Hippocampal formation (tissue), 2 donors: ENCODE data around the gene ZNF410.

ENCODE experiments used
- DNase-seq, 2 donors: peaks; one replicate each; lab custom pipeline; 2025; lab: John Stamatoyannopoulos, UW

The ZNF410 gene

DNA sequence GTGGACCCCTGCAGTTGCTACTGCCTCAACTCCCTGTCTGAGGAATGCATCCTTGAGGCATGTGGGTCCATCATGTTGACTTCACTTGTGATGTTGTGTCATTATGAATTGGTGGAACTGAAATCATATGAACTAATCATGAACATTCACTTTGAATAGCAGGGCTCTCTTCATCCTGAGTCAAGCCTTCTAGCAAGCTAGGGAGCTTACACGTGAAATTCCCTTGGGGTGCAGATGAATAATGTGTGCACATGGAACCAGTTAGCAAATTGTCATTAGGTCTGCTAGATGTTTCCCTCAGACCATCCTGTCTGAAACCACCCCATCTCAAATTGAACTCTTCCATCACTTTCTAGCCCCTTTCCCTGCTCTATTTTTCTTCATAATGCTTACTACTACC lies 67.1 kb downstream of the ZNF410 start:
- no peak for DNase-seq

DNA sequence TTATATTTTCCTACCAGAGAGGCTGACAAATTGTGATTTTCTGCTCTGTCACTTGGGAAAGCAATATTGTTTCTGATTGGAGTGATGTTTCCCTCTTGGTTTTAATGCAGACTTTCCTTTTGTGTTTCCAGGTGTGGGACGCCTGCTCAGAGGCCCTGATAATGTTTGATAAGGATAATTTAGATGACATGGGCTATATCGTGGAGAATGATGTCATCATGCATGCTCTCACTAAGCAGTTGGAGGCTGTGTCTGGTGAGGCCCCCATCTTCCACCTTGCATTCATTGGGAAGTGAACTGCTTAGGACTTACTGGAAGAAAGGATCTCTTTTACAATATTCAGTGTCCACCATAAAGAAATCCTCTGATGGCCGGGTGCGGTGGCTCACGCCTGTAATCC lies 69.0 kb downstream of the ZNF410 start:
- DNase-seq = no peak

DNA sequence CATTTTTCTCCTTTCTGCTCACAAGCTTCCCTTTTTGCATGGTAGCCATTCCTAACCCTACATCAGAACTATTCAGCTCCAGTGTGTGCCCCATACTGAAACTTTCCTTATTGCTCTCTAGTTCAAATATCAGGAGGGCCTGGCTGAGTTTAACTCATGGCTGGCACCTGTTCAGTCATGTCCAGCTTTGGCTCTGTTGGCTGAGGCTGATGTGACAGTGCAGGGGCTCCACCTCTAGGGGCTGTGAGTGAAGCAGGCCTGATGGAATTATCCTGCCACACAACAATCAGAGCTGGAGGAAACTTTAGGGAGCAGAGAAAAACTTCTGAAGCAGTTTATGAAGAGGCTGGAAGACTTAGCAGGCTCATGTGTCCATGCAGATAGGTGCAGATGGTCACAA lies 71.9 kb downstream of the ZNF410 start:
- DNase-seq = no peak

DNA sequence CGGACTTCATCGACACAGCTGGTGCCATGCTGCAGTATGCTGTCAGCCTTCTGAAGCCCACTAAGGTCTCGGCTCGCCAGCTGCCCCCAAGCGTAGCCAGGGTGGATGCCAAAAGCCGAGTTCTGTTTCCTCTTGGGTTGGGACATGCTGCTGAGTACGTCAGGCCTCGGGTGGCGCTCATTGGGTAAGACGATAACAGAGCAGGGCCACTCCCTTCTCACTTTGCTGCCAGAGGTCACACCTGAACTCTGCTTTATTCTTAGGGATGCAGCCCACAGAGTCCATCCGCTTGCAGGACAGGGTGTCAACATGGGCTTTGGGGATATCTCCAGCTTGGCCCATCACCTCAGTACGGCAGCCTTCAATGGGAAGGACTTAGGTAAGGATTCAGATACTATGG lies 74.5 kb downstream of the ZNF410 start:
- no peak for DNase-seq

DNA sequence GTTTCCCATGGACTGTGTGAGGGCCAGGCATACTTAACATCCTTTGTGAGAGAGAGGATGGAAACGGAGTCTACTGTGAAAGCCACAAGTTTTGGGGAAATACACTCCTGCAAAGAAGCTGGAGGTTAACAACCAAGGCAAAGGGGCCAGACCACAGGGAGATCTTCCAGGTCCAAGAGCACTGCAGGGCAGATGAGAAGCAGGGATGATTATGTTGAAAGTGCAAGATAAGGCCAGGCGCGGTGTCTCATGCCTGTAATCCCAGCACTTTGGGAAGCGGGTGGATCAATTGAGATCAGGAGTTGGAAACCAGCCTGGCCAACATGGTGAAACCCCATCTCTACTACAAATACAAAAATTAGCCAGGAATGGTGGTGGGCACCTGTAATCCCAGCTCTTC lies 78.6 kb downstream of the ZNF410 start:
- DNase-seq = no peak

DNA sequence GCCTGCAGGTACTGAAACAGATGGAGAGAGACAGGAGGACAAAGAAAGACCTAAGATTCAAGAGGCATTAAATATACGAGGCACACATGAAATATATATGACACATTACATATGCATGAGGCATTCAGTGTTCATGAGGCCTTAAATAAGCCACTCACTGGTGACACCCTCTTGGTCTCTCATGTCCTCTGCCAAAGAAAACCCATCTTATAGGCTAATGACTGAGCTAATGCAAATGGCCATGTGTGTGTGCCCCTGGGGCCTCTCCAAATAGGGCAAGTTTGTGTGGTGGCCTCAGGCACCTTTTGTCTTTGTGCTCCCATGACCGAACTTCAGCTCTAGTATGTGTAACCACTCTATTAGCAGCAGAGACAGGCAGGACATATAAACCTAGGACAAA lies 82.2 kb downstream of the ZNF410 start:
- DNase-seq = no peak

DNA sequence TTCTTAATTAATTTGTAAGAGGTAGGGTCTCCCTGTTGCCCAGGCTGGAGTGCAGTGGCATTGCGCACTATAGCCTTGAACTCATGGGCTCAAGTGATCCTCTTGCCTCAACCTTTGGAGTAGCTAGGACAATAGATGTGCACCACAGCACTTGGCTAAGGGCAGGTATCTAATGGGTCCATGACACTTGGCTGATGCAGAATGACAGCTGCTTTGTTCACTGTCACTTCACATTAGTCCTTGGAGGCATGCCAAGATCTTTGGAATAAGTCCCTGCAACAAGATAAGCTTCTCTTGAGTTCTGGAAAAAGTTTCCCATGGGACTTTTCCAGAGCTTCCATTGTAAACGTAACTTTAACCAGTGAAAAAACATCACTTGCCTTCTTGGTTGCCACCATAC lies 86.8 kb downstream of the ZNF410 start:
- DNase-seq = no peak

DNA sequence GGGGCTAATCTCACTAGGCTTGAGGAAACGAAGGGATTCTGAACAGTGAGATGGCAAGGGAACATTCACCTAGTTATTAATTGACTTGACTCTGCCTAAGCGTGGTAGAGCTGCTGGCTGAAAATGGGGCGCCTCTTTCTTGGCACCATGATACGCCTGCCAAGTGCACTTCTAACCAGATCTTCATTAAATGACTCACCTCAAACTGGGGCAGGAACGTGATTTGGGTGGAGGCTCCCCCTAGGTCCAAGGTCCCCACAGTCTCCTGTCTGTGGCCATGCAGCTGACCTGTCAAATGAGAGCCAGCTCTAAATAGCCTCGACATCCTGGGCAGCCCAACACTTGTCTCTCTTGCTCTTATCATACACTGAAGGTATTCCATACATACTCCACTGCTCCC lies 89.5 kb downstream of the ZNF410 start:
- DNase-seq = no peak

DNA sequence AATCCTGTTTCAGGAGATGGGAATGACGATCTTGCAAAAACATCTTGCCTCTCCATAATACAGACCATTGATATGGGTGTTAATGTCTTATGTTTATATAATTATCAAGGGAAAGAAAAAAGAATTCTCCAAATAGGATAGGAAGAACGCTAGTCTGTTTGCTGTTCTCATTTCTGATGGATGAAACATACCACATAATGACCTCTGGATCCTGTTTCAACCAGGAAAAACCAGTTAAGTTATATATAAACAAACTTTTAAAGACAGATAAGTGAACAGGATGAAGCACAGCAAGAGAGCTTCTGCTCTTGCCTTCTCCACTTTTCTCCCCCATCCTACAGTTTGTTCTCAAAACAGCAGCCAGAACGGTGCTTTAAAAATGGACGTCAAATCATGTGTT lies 91.2 kb downstream of the ZNF410 start:
- no peak for DNase-seq
